GM12801 (cell line): ENCODE data around the gene SCIMP.

Experiments used
- TF ChIP-seq, protein P1 (sequence below): IDR thresholded peaks from one replicate; pipeline ENCODE4 v1.5.1; 2011; ENCODE audit warnings: control low read depth; ENCODE audit not compliant: insufficient read length; ENCODE audit errors: extremely low read depth

The SCIMP gene

DNA sequence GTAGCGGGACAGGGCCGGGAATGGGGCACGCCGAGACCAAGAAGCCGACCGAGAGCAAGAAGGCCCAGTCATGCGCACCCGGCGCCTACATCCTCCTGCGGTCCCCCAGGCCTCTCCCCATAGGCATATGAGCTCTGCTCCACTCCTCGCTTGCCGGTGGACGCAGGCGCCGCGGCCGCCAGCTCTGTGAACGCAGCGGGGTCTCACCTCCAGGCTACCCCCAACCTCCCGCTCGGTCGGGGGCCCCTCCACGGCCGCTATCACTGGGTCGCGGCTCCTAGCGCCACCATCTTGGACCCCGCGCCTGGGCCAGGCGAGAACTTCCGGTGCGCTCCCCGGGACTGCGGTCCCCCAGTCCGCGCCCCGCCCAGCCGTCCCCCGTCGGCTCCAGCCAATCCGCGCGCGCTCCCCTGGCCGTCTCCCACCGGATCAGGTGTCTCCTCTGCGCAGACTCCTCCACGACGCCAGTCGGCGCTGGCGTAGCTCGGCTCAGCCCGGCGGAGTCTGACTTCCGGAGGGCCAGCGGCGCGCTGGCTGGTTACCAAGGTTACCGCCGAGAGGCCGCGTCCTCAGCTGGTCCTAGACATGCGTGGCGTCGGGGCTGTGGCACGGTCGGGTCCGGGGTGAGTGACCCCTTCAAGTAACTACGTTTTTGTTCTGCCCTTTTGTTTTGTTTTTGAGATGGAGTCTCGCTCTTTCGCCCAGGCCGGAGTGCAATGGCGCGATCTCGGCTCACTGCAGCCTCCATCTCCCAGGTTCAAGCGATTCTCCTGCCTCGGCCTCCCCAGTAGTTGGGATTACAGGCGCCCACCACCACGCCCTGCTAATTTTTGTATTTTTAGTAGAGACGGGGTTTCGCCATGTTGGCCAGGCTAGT, 42.9 kb downstream of the SCIMP start, which contains the start of gene ZNF594:
Gene ZNF594 (minus strand): TSS at position 328 of the 877 bp plus-strand sequence. CDS start 7,612 bp downstream, outside the sequence.
- TF ChIP-seq, protein P1, sequence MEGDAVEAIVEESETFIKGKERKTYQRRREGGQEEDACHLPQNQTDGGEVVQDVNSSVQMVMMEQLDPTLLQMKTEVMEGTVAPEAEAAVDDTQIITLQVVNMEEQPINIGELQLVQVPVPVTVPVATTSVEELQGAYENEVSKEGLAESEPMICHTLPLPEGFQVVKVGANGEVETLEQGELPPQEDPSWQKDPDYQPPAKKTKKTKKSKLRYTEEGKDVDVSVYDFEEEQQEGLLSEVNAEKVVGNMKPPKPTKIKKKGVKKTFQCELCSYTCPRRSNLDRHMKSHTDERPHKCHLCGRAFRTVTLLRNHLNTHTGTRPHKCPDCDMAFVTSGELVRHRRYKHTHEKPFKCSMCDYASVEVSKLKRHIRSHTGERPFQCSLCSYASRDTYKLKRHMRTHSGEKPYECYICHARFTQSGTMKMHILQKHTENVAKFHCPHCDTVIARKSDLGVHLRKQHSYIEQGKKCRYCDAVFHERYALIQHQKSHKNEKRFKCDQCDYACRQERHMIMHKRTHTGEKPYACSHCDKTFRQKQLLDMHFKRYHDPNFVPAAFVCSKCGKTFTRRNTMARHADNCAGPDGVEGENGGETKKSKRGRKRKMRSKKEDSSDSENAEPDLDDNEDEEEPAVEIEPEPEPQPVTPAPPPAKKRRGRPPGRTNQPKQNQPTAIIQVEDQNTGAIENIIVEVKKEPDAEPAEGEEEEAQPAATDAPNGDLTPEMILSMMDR, result no peak

DNA sequence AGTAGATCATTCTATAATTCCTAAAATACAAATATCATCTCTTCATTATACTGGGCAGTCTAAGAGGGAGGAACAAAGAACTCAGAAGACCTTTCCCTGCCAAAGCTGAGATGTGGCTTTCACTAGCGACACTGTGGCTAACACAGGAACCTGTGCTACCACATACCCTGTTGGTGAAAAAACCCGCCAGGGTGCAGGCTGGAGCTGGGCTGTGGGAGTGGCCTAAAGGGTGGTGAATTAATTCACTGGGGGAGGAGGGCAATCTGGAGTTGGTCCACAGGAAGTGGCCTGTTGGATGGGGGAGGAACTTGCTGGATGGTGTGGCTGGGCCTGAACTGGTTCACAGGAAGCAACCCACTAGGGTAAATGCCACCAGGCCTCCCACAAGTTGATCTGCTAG, 50.4 kb downstream of the SCIMP start:
- TF ChIP-seq, protein P1, result no peak

DNA sequence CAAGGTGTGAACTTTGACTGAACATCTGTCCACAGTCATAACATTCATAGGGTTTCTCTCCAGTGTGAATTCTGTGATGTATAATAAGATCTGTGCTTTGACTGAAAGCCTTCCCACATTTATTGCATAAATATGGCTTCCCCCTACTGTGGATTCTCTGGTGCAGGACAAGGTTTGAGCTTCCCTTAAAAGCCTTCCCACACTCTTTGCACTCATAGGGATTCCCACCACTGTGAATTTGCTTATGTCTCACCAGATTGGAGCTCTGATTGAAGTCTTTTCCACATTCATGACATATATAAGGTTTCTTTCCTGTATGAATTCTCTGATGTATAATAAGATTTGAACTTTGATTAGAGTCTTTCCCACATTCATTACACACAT, 51.3 kb downstream of the SCIMP start:
- TF ChIP-seq, protein P1, result no peak

DNA sequence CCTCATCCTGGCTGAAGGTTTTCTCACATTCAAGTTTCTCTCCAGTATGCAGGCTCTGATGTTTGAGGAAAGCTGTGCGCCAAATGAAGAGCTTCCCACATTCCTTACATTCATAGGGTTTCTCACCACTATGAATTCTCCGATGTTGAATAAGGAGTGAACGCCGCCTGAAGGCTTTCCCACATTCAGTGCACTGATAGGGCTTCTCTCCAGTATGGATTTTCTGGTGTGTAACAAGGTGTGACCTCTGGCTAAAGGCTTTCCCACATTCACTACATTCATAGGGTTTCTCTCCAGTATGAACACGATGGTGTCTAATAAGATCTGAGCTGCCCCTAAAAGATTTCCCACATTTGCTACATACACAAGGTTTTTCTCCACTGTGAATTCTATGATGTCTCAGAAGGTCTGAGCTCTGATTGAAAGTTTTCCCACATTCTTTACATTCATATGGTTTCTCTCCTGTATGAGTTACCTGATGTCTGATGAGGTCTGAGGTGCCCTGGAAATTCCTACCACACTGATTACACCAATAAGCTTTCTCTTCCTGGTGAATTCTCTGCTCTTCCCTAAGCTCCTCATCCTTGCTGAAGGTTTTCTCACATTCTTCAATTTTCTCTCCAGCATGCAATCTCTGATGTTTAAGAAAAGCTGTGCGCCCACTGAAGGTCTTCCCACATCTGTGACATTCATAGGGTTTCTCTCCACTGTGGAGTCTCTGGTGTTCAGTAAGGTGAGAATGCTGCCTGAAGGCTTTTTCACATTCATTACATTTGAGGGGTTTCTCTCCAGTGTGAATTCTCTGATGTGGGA, 51.9 kb downstream of the SCIMP start:
- TF ChIP-seq, protein P1, result no peak

DNA sequence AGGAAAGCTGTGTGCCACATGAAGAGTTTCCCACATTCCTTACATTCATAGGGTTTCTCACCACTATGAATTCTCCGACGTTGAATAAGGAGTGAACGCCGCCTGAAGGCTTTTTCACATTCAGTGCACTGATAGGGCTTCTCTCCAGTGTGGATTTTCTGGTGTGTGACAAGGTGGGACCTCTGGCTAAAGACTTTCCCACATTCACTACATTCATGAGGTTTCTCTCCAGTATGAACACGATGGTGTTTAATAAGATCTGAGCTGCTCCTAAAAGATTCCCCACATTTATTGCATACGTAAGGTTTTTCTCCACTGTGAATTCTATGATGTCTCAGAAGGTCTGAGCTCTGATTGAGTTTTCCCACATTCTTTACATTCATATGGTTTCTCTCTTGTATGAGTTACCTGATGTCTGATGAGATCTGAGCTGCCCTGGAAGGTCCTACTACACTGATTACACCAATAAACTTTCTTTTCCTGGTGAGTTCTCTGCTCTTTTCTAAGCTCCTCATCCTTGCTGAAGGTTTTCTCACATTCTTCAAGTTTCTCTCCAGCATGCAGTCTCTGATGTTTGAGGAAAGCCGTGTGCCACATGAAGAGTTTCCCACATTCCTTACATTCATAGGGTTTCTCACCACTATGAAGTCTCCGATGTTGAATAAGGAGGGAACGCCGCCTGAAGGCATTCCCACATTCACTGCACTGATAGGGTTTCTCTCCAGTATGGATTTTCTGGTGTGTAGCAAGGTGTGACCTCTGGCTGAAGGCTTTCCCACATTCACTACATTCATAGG, 53.0 kb downstream of the SCIMP start:
- TF ChIP-seq, protein P1, result no peak

DNA sequence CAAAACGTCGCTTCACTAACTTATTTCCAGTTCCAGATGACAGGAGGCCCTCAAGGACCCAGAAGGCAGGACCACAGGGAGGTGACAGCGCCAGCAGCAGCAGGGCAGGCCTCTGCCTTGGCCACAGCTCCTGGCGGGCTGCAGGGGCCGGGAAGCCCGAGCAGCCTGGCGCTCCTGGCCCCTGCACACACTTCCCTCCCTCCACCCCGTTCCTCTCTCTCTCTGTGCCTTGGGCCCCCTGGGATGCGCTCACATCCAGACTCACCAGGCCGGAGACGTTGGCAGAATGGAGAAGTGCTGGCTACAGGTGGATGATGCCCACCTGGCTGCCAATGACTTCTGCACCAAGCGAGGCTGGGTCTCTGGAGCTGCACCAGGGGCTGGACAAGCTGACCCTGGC, 55.7 kb downstream of the SCIMP start:
- TF ChIP-seq, protein P1, result no peak

DNA sequence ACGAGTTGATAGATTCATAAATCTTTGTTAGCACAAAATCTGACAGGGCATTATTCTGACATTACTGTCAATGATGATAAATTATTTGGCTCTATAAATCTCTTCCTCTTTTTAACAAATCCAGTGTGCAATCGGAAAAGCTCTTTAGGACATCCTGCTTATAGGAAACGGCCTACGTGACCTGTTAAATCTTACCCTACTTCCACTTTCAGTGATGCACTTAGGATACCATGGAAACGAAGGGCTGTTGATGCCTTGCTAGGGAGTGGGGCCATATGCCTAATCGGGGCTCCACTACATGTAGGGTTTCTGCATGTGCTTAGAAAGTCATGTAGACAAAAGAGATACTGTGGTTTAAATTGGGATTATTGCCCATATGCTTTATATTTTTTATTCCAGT, 70.2 kb downstream of the SCIMP start:
- TF ChIP-seq, protein P1, result no peak
